ENCODE results near the gene RPAIN. TPM values are rescaled to one million over a fixed set of nuclear protein-coding genes. Genes with fewer than 3 reads are reported as not detected.

RPAIN gene
- total and polyA plus RNA-seq, 2 of the 13 experiments (the other 11 are each of a cell fraction or from before 2014, with no cell fraction given): 42.1 to 58.5 TPM

GRCh38 chr17:5438716-5439445 is 18.9 kb downstream of the RPAIN start, which contains the start of gene C1QBP (continued):
- TF ChIP-seq ZNF33B (CRISPR knock-in tag; IDR thresholded peaks at IDR 0.05): peak; percentile 57; the same call in 1 of the 2 replicates
- peak; percentile 94 for TF ChIP-seq ZNF709 (CRISPR knock-in tag; IDR thresholded peaks at IDR 0.05)
- TF ChIP-seq ZNF296 (CRISPR knock-in tag; conservative IDR thresholded peaks at IDR 0.05): no peak
- TF ChIP-seq PTBP1 (IDR thresholded peaks at IDR 0.05; ENCODE audit: low read depth, low read length, poor library complexity, severe bottlenecking): no peak
- no peak for TF ChIP-seq GPN1 (CRISPR knock-in tag; IDR thresholded peaks at IDR 0.05; ENCODE audit: borderline replicate concordance)
- TF ChIP-seq BCL6 (CRISPR knock-in tag; IDR thresholded peaks at IDR 0.05): no peak
- peak; percentile 62; the same call in 1 of the 2 replicates for TF ChIP-seq CAMTA2 (CRISPR knock-in tag; IDR thresholded peaks at IDR 0.05; ENCODE audit: borderline replicate concordance)
- TF ChIP-seq ZNF335 (CRISPR knock-in tag; IDR thresholded peaks at IDR 0.05): no peak
- no peak for TF ChIP-seq POLR2AphosphoS2 (IDR thresholded peaks at IDR 0.05; ENCODE audit: low read depth, low read length)
- peak; percentile 93; the same call in 1 of the 2 replicates for TF ChIP-seq ZNF556 (CRISPR knock-in tag; IDR thresholded peaks at IDR 0.05; ENCODE audit: borderline replicate concordance)
- TF ChIP-seq RELA (CRISPR knock-in tag; IDR thresholded peaks at IDR 0.05): no peak
- no peak for TF ChIP-seq RAD51 (IDR thresholded peaks at IDR 0.05; ENCODE audit: borderline replicate concordance)
- no peak for TF ChIP-seq IKZF4 (CRISPR knock-in tag; IDR thresholded peaks at IDR 0.05; ENCODE audit: borderline replicate concordance, low read depth, not compliant biosample characterization)
- TF ChIP-seq NAIF1 (CRISPR knock-in tag; IDR thresholded peaks at IDR 0.05; ENCODE audit: borderline replicate concordance): no peak; the same call in 1 of the 2 replicates
- TF ChIP-seq SRSF9 (IDR thresholded peaks at IDR 0.05; ENCODE audit: borderline replicate concordance, insufficient read depth, low read depth, low read length, poor library complexity, severe bottlenecking): no peak
- TF ChIP-seq SP2 (CRISPR knock-in tag; IDR thresholded peaks at IDR 0.05): peak; percentile 80
- TF ChIP-seq MLXIP (CRISPR knock-in tag; IDR thresholded peaks at IDR 0.05; ENCODE audit: borderline replicate concordance): no peak; the same call in 1 of the 2 replicates
- peak; percentile 20; the same call in 1 of the 2 replicates for TF ChIP-seq RERE (CRISPR knock-in tag; IDR thresholded peaks at IDR 0.05; ENCODE audit: low read depth)
- no peak for TF ChIP-seq ONECUT2 (CRISPR knock-in tag; IDR thresholded peaks at IDR 0.05)
